Thymus (tissue), 11 donors: ENCODE data around the gene MDN1. TPM values are rescaled to one million over a fixed set of nuclear protein-coding genes. Genes with fewer than 3 reads are reported as not detected.

Source experiments
- DNase-seq, 9 donors: peaks; one replicate each; pipeline ENCODE4 v3.0.0-alpha.2; 2013; ENCODE audit warnings: low spot score in 9 of 9, low read depth in 6 of 9, missing footprints in 1 of 9
- H3K27ac ChIP-seq, 2 donors: one replicate each; pipeline ENCODE4 v1.5.1; 2013; ENCODE audit warnings: control low read depth in 1 of 2, low read depth in 1 of 2, low read length in 1 of 2, mild to moderate bottlenecking in 1 of 2, moderate library complexity in 1 of 2
- H3K27me3 ChIP-seq, 2 donors: one replicate each; pipeline ENCODE4 v1.5.1; 2013; ENCODE audit warnings: low read length in 1 of 2; ENCODE audit not compliant: control insufficient read depth in 2 of 2, insufficient read depth in 1 of 2
- H3K36me3 ChIP-seq, 2 donors: one replicate each; pipeline ENCODE4 v1.5.1; 2013; ENCODE audit warnings: low read length in 1 of 2, mild to moderate bottlenecking in 1 of 2, moderate library complexity in 1 of 2; ENCODE audit not compliant: control insufficient read depth in 2 of 2, insufficient read depth in 2 of 2
- H3K4me1 ChIP-seq, 2 donors: one replicate each; pipeline ENCODE4 v1.5.1; 2013; ENCODE audit warnings: low read length in 2 of 2; ENCODE audit not compliant: control insufficient read depth in 2 of 2, insufficient read depth in 2 of 2
- H3K4me3 ChIP-seq, 2 donors: one replicate each; pipeline ENCODE4 v1.5.1; 2013; ENCODE audit warnings: low read length in 2 of 2, control low read depth in 1 of 2, mild to moderate bottlenecking in 1 of 2
- H3K9me3 ChIP-seq, 2 donors: one replicate each; pipeline ENCODE4 v1.5.1; 2013; ENCODE audit warnings: low read length in 1 of 2, mild to moderate bottlenecking in 1 of 2; ENCODE audit not compliant: control insufficient read depth in 2 of 2, insufficient read depth in 1 of 2
- WGBS: extraction: QIAGEN DNeasy Blood & Tissue Kit; methylation state at CpG from one replicate; pipeline ENCODE4 v1.1.7; 2013; 5-methylcytosine and 5-hydroxymethylcytosine counted together
- polyA plus RNA-seq: library from polyadenylated mRNA; stranded (reverse); fragments of 200-250 nt; gene quantifications from one replicate; pipeline ENCODE4 v1.2.3, GENCODE V29; 2013
- total RNA-seq: library from RNA; stranded (reverse); fragments of 120-200 nt; gene quantifications from one replicate; pipeline ENCODE4 v1.2.4, GENCODE V29; 2013
- donor health status: healthy.

The MDN1 gene
- total and polyA plus RNA-seq, 2 donors = 15.1 to 37.6 TPM

GRCh38 chr6:89605861-89606260 lies 213.7 kb downstream of the MDN1 start:
- Histone ChIP-seq H3K36me3 (no peaks in the 10 kb centered on the region), H3K4me3 (no peak overlapping the region), H3K27me3 (no peaks in the 10 kb centered on the region), H3K4me1 (no peaks in the 10 kb centered on the region), H3K9me3 (no peaks in the 10 kb centered on the region), H3K27ac (no peak overlapping the region)
- no peak for DNase-seq
- 96% methylated on average over 5 of the region's 5 CpGs for WGBS

GRCh38 chr6:89604653-89605052 lies 214.9 kb downstream of the MDN1 start:
- Histone ChIP-seq H3K4me1 (no peaks in the 10 kb centered on the region), H3K27me3 (no peaks in the 10 kb centered on the region), H3K9me3 (no peaks in the 10 kb centered on the region), H3K27ac (no peak overlapping the region), H3K4me3 (no peak overlapping the region), H3K36me3 (no peaks in the 10 kb centered on the region)
- DNase-seq = no peak
- WGBS = 96% methylated on average over 5 of the region's 5 CpGs

DNA sequence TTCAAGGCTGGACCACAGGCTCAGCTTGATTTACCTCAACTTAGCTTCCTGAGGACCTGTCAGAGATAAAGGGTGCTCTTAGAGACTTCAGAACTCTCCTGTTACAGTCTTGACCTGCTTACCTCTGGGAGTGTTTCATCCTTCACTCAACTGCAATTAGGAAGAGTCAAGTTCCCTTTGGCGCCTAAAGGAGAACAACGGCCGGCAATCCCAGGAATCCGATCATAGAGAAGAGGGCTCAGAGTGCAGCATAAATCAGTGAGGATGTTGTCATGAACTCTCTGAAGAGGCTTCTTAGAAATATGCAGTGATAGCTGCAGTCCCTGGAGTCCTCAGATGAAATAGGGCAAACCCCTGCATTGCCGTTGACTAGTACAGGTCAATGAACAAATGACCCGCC lies 217.4 kb downstream of the MDN1 start:
- no peak overlapping the region for H3K4me3 ChIP-seq
- H3K4me1 ChIP-seq = no peaks in the 10 kb centered on the region
- no peaks in the 10 kb centered on the region for H3K36me3 ChIP-seq
- 96% methylated on average over 6 of the region's 6 CpGs for WGBS
- no peak overlapping the region for H3K27ac ChIP-seq
- no peaks in the 10 kb centered on the region for H3K27me3 ChIP-seq
- H3K9me3 ChIP-seq = no peaks in the 10 kb centered on the region
- DNase-seq = no peak

DNA sequence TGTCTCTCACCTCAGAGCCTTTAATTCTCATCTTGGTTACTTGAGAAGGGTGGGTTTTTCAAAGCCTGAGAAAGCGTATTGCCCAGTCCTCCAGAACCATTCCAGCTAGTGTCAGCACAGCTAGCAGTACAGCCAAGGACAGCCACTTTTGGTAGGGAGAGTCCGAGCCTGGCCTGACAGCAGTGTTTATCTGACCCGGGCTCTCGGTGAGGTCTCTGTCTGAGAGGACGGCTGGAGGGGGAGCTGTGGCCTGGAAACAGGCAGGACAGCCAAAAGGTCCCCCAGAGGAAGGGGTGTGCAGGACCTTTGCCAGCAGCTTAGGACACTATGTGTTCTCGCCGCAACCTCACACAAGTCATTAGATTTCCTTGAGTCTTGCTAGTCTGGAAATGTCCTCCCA lies 219.9 kb downstream of the MDN1 start:
- Histone ChIP-seq H3K27me3 (no peaks in the 10 kb centered on the region), H3K4me3 (no peak overlapping the region), H3K36me3 (no peaks in the 10 kb centered on the region), H3K27ac (no peak overlapping the region), H3K4me1 (no peaks in the 10 kb centered on the region), H3K9me3 (no peaks in the 10 kb centered on the region)
- DNase-seq = no peak
- WGBS = 95% methylated on average over 7 of the region's 7 CpGs

GRCh38 chr6:89597988-89598387 lies 221.6 kb downstream of the MDN1 start:
- Histone ChIP-seq H3K4me3 (no peak overlapping the region), H3K9me3 (no peaks in the 10 kb centered on the region), H3K27ac (no peak overlapping the region), H3K4me1 (no peaks in the 10 kb centered on the region), H3K27me3 (no peaks in the 10 kb centered on the region), H3K36me3 (no peaks in the 10 kb centered on the region)
- no peak for DNase-seq
- 39% methylated on average over 3 of the region's 3 CpGs for WGBS

- H3K9me3 ChIP-seq = no peaks in the 10 kb centered on the region
- no peak overlapping the region for H3K27ac ChIP-seq
- H3K4me1 ChIP-seq = no peaks in the 10 kb centered on the region
- no peak for DNase-seq
- H3K36me3 ChIP-seq = no peaks in the 10 kb centered on the region
- H3K4me3 ChIP-seq = no peak overlapping the region
- WGBS = 92% methylated on average over 2 of the region's 2 CpGs
- H3K27me3 ChIP-seq = no peaks in the 10 kb centered on the region
These were observed 222.2 kb downstream of the MDN1 start for GRCh38 chr6:89597372-89597771.

DNA sequence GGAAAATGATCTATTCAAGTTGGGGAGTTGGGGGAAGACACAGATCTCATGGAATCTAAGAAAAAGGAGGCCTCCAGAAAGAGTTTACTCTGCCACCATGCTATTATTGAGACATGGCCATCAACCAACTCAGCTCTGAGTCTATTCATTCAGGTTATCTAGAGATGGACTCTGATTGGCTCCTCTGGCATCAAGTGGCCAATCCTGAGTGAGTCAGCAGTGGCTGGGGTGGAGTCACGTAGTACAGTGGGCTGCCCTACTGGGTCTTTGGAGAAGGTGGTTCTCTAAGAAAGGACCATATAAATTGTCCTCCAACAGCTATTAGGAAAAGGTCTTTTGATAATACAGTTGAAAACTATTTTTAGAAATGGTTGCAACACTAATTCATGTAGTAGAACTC lies 223.1 kb downstream of the MDN1 start:
- 99% methylated on average over 1 of the region's 1 CpG for whole genome bisulfite sequencing
- H3K9me3 ChIP-seq = no peaks in the 10 kb centered on the region

DNA sequence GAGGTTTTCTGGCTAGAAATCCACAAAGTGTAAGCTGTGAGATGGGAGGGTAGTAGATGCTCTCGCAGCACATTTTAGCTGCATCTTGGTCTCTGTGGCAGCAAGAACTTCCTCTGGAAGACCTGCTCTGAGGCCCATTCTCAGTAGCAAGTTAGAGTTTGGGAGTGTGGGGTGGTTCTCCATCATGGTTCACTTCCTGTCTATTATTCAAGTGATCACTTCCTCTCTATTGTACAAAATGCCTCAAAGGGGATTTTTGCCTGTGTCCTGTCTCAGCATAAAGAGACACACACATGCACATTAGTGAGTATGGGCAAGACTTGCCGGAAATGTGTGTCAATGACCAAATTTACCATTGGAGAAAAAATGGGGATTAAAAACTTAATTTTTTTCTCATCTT lies 223.5 kb downstream of the MDN1 start:
- Histone ChIP-seq H3K4me3 (no peak overlapping the region), H3K27me3 (no peaks in the 10 kb centered on the region), H3K36me3 (no peaks in the 10 kb centered on the region), H3K9me3 (no peaks in the 10 kb centered on the region), H3K27ac (no peak overlapping the region), H3K4me1 (no peaks in the 10 kb centered on the region)
- WGBS = 79% methylated on average over 2 of the region's 2 CpGs
- DNase-seq = peak in 3 of 9 donors; percentile 6 to 33 (median 8)

More for the DNA sequence above, 223.1 kb downstream of the MDN1 start:
- Histone ChIP-seq H3K27ac (no peak overlapping the region), H3K4me1 (no peaks in the 10 kb centered on the region), H3K36me3 (no peaks in the 10 kb centered on the region), H3K4me3 (no peak overlapping the region), H3K27me3 (no peaks in the 10 kb centered on the region)
- DNase-seq = no peak
